ENCODE results near the gene SYT9.

GRCh38 chr11:7364660-7365059 lies 113.0 kb downstream of the SYT9 start:
- no peak for TF ChIP-seq CTCF (IDR thresholded peaks at IDR 0.05)
- TF ChIP-seq RFX5 (IDR thresholded peaks at IDR 0.05; ENCODE audit: low read length) = no peak
- TF ChIP-seq CHD2 (IDR thresholded peaks at IDR 0.05; ENCODE audit: low read length, partially characterized antibody) = no peak
- no peak for TF ChIP-seq MAX (IDR thresholded peaks at IDR 0.05; ENCODE audit: low read depth)
- TF ChIP-seq NFIC (IDR thresholded peaks at IDR 0.05; ENCODE audit: borderline replicate concordance) = no peak
- no peak for TF ChIP-seq EP300 (IDR thresholded peaks at IDR 0.05; ENCODE audit: borderline replicate concordance in 1 of 2, low read depth in 1 of 2, low read length in 1 of 2)
